Mucosa of descending colon (tissue), 3 donors: ENCODE measurements around the gene OR52I1. TPM values are rescaled to one million over a fixed set of nuclear protein-coding genes. Genes with fewer than 3 reads are reported as not detected.

Source experiments
- ATAC-seq: fragments of 200-7000 bp; cut with Tn5 transposase; one replicate; pipeline ENCODE4 v1.9.1; 2020; ENCODE audit warnings: mild to moderate bottlenecking, moderate library complexity
- DNase-seq, 3 donors: peaks; one replicate each; pipeline ENCODE4 v3.0.0-alpha.2; 2020
- H3K36me3 ChIP-seq: fragments of 200-600 bp; one replicate; pipeline ENCODE4 v1.8.0; 2021; ENCODE audit warnings: low read depth, mild to moderate bottlenecking
- H3K4me1 ChIP-seq: fragments of 200-600 bp; one replicate; pipeline ENCODE4 v1.8.0; 2021; ENCODE audit warnings: low read depth, mild to moderate bottlenecking
- H3K4me3 ChIP-seq: fragments of 200-600 bp; one replicate; pipeline ENCODE4 v1.8.0; 2021; ENCODE audit warnings: mild to moderate bottlenecking
- H3K9me3 ChIP-seq: fragments of 200-600 bp; one replicate; pipeline ENCODE4 v1.8.0; 2021; ENCODE audit warnings: mild to moderate bottlenecking
- intact Hi-C, 2 donors: fragments of 100-400 bp; cut with DNase I in 1 of 2; cut with micrococcal nuclease in 1 of 2; formaldehyde crosslinking; loops; one replicate each; pipeline versions ENCODE4 v1.11.0 to v1.11.1; 2022; cut with DNase I, micrococcal nuclease
- total RNA-seq, 3 donors: library from RNA; stranded (reverse); fragmentation: NEBNext Ultra II Directional in 2 of 3; extraction: Animal tissue kit (Norgen Biotek cat#: 25700) in 2 of 3; gene quantifications; one replicate each; pipeline versions ENCODE4 v1.2.1 to v1.2.4, GENCODE V29; 2021 to 2023
- TF ChIP-seq, protein P1 (sequence below): fragments of 200-600 bp; IDR thresholded peaks from one replicate; pipeline ENCODE4 v1.8.0; 2022; ENCODE audit warnings: antibody characterized with exemption, mild to moderate bottlenecking
- donor health status: DM: no; HTN: no; CAD: no; lungs with moderate emphysema.
- donor health status: DM: no; HTN: no; CAD: no.
- donor health status: DM: no; HTN: yes; CAD: no.

The OR52I1 gene
- total RNA-seq, 3 donors from 2014 or later: not detected

DNA sequence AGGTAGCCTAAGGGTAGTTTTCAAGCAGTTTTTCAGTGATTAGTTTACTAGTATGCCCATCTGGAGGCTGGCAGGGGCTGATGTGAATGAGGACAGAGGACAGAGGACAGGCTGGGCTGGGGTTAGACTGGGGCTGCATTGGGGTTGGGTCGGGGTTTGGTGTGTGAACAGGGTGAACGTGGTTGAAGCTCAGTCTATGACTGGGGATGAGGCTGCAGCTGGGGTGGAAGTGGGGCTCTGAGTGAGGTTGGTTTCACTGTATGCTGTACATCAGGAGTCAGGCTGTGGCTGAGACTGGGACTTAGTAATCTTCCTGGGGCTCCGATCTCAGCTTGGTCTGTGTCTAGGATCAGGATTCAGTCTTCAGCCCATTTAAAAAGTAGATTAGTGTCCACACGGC is 50.4 kb downstream of the OR52I1 start:
- no peak overlapping the region for H3K4me3 ChIP-seq
- intact Hi-C loops: no loop called here
- H3K4me1 ChIP-seq: no peaks in the 10 kb centered on the region
- no peak for DNase-seq
- TF ChIP-seq, protein P1, sequence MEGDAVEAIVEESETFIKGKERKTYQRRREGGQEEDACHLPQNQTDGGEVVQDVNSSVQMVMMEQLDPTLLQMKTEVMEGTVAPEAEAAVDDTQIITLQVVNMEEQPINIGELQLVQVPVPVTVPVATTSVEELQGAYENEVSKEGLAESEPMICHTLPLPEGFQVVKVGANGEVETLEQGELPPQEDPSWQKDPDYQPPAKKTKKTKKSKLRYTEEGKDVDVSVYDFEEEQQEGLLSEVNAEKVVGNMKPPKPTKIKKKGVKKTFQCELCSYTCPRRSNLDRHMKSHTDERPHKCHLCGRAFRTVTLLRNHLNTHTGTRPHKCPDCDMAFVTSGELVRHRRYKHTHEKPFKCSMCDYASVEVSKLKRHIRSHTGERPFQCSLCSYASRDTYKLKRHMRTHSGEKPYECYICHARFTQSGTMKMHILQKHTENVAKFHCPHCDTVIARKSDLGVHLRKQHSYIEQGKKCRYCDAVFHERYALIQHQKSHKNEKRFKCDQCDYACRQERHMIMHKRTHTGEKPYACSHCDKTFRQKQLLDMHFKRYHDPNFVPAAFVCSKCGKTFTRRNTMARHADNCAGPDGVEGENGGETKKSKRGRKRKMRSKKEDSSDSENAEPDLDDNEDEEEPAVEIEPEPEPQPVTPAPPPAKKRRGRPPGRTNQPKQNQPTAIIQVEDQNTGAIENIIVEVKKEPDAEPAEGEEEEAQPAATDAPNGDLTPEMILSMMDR: no peak
- H3K9me3 ChIP-seq: no peaks in the 10 kb centered on the region
- no peak for ATAC-seq
- H3K36me3 ChIP-seq: no peaks in the 10 kb centered on the region

Other genes with a start within 250 kb of the OR52I1 start
- gene OR52B4, start 225.7 kb upstream of the OR52I1 start, total RNA-seq: not detected
- 10 to 100 TPM; 26.0 to 32.6 (median 29.2) TPM for gene TRIM21, start 200.3 kb upstream of the OR52I1 start, total RNA-seq
- not detected for gene OR52K2, start 144.7 kb upstream of the OR52I1 start, total RNA-seq
- gene OR52K1, start 111.4 kb upstream of the OR52I1 start, total RNA-seq: not detected
- gene OR52M1, start 48.8 kb upstream of the OR52I1 start, total RNA-seq: not detected
- not detected for gene OR52I2, start 12.3 kb upstream of the OR52I1 start, total RNA-seq
- gene TRIM68, start 14.2 kb downstream of the OR52I1 start, total RNA-seq: 10 to 100 TPM; 17.6 to 21.7 (median 19.4) TPM
- gene OR51D1, start 43.4 kb downstream of the OR52I1 start, total RNA-seq: not detected
- under 1 TPM; 0.32 to 0.95 (median 0.67) TPM for gene OR51E1, start 49.9 kb downstream of the OR52I1 start, total RNA-seq
- 10 to 100 TPM in 1 of 3 donors, 1 to 10 TPM in 1, under 1 TPM in 1; 0.46 to 11.0 (median 1.0) TPM for gene OR51E2, start 103.8 kb downstream of the OR52I1 start, total RNA-seq
- gene MMP26, start 110.7 kb downstream of the OR52I1 start, total RNA-seq: not detected
- gene OR51F1, start 175.9 kb downstream of the OR52I1 start, total RNA-seq: not detected
- gene OR52R1, start 210.3 kb downstream of the OR52I1 start, total RNA-seq: not detected
- not detected for gene OR51F2, start 227.3 kb downstream of the OR52I1 start, total RNA-seq